Putamen (tissue), 1 donor: ENCODE results near the gene ERBIN.
"Not testable (repeated sequence)": the region's sequence is repeated elsewhere in the genome, so short reads cannot be mapped to it uniquely, and the experiment has no call there.

Experiments used
- DNase-seq: peaks from one replicate; pipeline ENCODE4 v3.0.0-alpha.2; 2016; ENCODE audit warnings: low spot score

The ERBIN gene

GRCh38 chr5:66009277-66009676 is 82.9 kb downstream of the ERBIN start:
- no peak for DNase-seq

- no peak for DNase-seq
Measured at GRCh38 chr5:66010476-66010875, 84.1 kb downstream of the ERBIN start.

- DNase-seq, result no peak
Measured at GRCh38 chr5:66012271-66012670, 85.9 kb downstream of the ERBIN start.

GRCh38 chr5:66013397-66013796 is 87.0 kb downstream of the ERBIN start:
- peak; percentile 15 for DNase-seq

- no peak for DNase-seq
Measured at GRCh38 chr5:66013906-66014305, 87.5 kb downstream of the ERBIN start.

GRCh38 chr5:66015196-66015960 is 89.0 kb downstream of the ERBIN start:
- no peak for DNase-seq

GRCh38 chr5:66021585-66021984 is 95.2 kb downstream of the ERBIN start:
- no peak for DNase-seq

- no peak for DNase-seq
Measured at GRCh38 chr5:66039296-66039695, 112.9 kb downstream of the ERBIN start.

- DNase-seq, result no peak
Measured at GRCh38 chr5:66039701-66040100, 113.3 kb downstream of the ERBIN start.

- no peak for DNase-seq
Measured at GRCh38 chr5:66041627-66042026, 115.3 kb downstream of the ERBIN start.

- DNase-seq, result no peak
Measured at GRCh38 chr5:66057239-66057638, 130.9 kb downstream of the ERBIN start.

GRCh38 chr5:66061320-66061719 is 134.9 kb downstream of the ERBIN start:
- not testable (repeated sequence) for DNase-seq

- DNase-seq, result not testable (repeated sequence)
Measured at GRCh38 chr5:66063061-66063460, 136.7 kb downstream of the ERBIN start.

GRCh38 chr5:66066826-66067225 is 140.5 kb downstream of the ERBIN start:
- no peak for DNase-seq

- DNase-seq, result no peak
Measured at GRCh38 chr5:66072031-66072430, 145.7 kb downstream of the ERBIN start.

- DNase-seq, result no peak
Measured at GRCh38 chr5:66074901-66075300, 148.5 kb downstream of the ERBIN start.

GRCh38 chr5:66080664-66081063 is 154.3 kb downstream of the ERBIN start:
- DNase-seq, result no peak

GRCh38 chr5:66089384-66089783 is 163.0 kb downstream of the ERBIN start:
- no peak for DNase-seq

GRCh38 chr5:66100851-66101250 is 174.5 kb downstream of the ERBIN start:
- no peak for DNase-seq

GRCh38 chr5:66113160-66113559 is 186.8 kb downstream of the ERBIN start:
- no peak for DNase-seq

- DNase-seq, result no peak
Measured at GRCh38 chr5:66118304-66118703, 191.9 kb downstream of the ERBIN start.

GRCh38 chr5:66122379-66123034 is 196.1 kb downstream of the ERBIN start:
- no peak for DNase-seq

- no peak for DNase-seq
Measured at GRCh38 chr5:66129144-66129543, 202.8 kb downstream of the ERBIN start.

GRCh38 chr5:66130493-66130892 is 204.1 kb downstream of the ERBIN start:
- no peak for DNase-seq
